Bronchial epithelial cell (primary cell): ENCODE data around the gene HS1BP3. TPM values are rescaled to one million over a fixed set of nuclear protein-coding genes. Genes with fewer than 3 reads are reported as not detected.

Experiments
- DNase-seq: peaks from one replicate; pipeline ENCODE4 v3.0.0-alpha.2; 2010; ENCODE audit warnings: low read depth
- FAIRE-seq: peaks from 2 replicates; lab custom pipeline; 2011; peaks lifted over from hg19 to GRCh38; lab: Jason Lieb, UNC
- H3K27me3 ChIP-seq: 2 replicates; pipeline ENCODE4 v1.5.1; 2011; ENCODE audit warnings: low read length; ENCODE audit not compliant: control insufficient read depth, insufficient read depth
- H3K36me3 ChIP-seq: 2 replicates; pipeline ENCODE4 v1.5.1; 2011; ENCODE audit warnings: low read length; ENCODE audit not compliant: control insufficient read depth, insufficient read depth
- H3K4me3 ChIP-seq: 2 replicates; pipeline ENCODE4 v1.5.1; 2011; ENCODE audit warnings: mild to moderate bottlenecking, low read depth, low read length, control low read depth
- total RNA-seq: library from RNA; depleted of rRNA; stranded (reverse); fragments of >200 nt; gene quantifications from 2 replicates; pipeline ENCODE4 v1.2.1, GENCODE V29; 2014
- TF ChIP-seq, protein P1 (sequence below): IDR thresholded peaks from 2 replicates; pipeline ENCODE4 v1.5.1; 2011; ENCODE audit warnings: mild to moderate bottlenecking, moderate library complexity, low read length, control low read depth, inconsistent platforms; ENCODE audit not compliant: insufficient read depth, severe bottlenecking

The HS1BP3 gene
- total RNA-seq, 1 donor from 2014 or later = 27.6 TPM

DNA sequence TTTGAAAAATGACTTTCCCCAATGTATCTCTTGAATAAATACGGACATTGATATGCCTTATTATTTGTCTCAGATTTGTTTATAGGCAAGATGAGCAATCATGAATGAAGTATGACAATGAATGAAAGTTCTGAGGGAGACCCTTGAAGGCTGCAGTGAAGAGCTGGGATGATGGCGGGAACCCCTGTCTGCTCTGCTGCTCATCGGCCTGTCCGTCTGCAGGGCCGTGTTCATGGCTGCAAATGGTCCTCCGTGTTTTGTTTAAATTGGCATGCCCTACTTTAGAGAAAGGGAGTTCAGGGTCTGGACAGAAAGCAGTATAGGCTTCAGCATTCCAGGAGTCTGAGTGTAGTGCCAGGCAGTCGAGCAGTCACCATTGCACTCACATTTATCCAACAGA lies 1.2 kb upstream of the HS1BP3 start:
- Histone ChIP-seq H3K27me3 (no peaks in the 10 kb centered on the region), H3K4me3 (no peak overlapping the region), H3K36me3 (no peaks in the 10 kb centered on the region)
- TF ChIP-seq, protein P1, sequence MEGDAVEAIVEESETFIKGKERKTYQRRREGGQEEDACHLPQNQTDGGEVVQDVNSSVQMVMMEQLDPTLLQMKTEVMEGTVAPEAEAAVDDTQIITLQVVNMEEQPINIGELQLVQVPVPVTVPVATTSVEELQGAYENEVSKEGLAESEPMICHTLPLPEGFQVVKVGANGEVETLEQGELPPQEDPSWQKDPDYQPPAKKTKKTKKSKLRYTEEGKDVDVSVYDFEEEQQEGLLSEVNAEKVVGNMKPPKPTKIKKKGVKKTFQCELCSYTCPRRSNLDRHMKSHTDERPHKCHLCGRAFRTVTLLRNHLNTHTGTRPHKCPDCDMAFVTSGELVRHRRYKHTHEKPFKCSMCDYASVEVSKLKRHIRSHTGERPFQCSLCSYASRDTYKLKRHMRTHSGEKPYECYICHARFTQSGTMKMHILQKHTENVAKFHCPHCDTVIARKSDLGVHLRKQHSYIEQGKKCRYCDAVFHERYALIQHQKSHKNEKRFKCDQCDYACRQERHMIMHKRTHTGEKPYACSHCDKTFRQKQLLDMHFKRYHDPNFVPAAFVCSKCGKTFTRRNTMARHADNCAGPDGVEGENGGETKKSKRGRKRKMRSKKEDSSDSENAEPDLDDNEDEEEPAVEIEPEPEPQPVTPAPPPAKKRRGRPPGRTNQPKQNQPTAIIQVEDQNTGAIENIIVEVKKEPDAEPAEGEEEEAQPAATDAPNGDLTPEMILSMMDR = no peak
- FAIRE-seq = no peak
- DNase-seq = no peak

DNA sequence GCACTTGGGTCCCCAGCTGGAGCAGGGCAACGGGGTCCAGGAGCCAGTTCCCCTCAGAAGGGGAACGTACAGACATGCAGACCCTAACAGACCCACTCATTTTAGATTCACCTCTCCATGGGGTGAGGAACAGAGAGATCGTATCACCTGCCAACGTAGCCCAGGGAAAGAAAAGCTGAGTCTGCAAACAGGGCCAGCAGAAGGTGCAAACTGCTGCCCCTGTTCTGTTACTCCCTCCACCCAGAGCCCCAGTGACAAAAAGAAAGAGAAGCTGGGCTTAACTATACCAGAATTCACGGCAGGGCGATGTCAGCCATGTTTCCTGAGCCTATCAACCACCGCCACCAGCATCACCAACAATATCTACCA lies 817 bp upstream of the HS1BP3 start:
- TF ChIP-seq, protein P1 = no peak
- Histone ChIP-seq H3K4me3 (no peak overlapping the region), H3K36me3 (no peaks in the 10 kb centered on the region), H3K27me3 (no peaks in the 10 kb centered on the region)
- no peak for DNase-seq
- no peak for FAIRE-seq

DNA sequence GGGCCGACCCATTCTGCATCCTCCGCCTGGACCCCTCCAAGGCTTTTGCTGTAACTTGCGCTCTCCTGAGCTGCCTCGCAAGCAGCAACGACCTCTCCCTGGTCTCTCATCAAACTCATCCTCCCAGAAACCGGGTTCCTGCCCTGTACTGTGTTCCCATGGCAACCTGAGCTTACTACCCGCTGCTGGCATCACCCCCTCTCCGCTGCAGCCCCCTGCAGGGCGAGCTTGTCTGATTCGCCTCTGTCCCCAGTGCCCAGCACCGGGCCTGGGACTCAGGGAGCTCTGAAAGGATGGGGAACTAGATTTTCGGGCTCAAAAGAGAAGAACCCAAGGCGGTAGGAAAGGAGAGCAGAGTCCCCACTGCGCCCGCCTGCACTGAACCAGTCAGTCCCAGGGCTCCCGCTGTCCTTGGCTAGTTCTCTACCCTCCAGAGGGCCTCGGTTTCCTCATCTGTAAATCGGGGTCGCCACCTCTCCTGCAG lies 463 bp downstream of the HS1BP3 start:
- H3K4me3 ChIP-seq = peak overlapping the region; percentile 73
- DNase-seq = peak; percentile 22
- FAIRE-seq = no peak
- TF ChIP-seq, protein P1 = no peak
- H3K27me3 ChIP-seq = no peaks in the 10 kb centered on the region
- no peaks in the 10 kb centered on the region for H3K36me3 ChIP-seq

DNA sequence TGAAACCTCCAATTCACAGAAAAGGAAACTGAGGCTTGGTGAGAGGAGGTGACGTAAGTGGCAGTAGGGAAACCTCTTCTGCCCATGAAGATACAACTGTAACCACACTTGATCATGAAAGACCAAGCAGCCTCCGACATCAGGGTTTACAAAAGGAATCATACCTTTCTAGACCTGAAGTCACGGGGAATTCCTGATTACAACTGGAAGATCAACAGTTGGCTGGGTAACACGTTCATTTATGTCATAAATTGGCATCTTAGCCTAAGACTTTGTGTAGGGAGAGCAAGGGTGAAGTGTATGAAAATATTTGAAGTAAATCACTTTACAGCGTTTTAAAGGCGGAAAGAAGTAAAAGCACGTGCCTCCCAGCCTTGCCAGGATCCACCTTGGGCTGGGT lies 922 bp downstream of the HS1BP3 start:
- TF ChIP-seq, protein P1 = no peak
- peak overlapping the region; percentile 73 for H3K4me3 ChIP-seq
- FAIRE-seq = no peak
- peaks cover 1% of the 10 kb centered on the region for H3K36me3 ChIP-seq
- DNase-seq = peak; percentile 56
- H3K27me3 ChIP-seq = no peaks in the 10 kb centered on the region

DNA sequence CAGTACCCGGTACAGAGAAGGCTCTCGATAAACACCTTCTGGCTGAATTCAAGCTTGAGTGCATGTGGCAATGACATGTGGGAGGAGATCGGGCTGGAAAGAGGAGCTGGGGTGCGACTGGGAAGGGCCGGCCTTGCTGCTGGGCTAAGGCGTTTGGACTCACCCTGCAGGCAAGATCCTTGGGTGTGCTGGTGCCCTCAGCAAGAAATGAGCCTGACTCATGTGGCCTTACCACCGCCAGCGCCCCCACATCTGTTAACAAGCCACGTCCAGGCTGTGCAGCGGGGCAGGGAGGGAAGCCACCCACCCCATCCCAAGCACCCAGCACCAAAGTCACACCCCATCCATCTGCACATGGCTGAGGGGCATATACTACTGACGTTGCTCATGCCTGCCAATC lies 1.3 kb downstream of the HS1BP3 start:
- TF ChIP-seq, protein P1 = no peak
- DNase-seq (peak; percentile 13), FAIRE-seq (no peak)
- H3K4me3 ChIP-seq = no peak overlapping the region
- peaks cover 1% of the 10 kb centered on the region for H3K36me3 ChIP-seq
- no peaks in the 10 kb centered on the region for H3K27me3 ChIP-seq

DNA sequence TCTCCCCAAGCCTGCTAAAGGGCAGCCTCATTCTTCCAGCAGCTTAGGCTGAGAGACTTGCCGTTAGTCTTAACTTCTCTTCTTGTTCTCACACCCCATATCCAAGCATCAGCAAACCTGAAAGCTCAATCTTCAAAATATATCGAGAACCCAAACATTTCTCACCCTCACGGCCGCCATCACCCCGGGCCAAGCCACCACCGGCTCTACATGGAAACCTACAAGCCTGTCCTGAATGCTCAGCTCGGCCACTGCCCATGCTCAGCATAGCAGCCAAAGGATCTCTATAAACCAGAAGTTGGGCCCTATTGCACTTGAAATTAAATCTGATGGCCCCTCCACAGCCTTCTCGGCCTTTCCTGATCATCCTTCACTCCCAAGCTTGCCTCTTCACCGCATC lies 2.1 kb downstream of the HS1BP3 start:
- Histone ChIP-seq H3K4me3 (no peak overlapping the region), H3K36me3 (peaks cover 1% of the 10 kb centered on the region), H3K27me3 (no peaks in the 10 kb centered on the region)
- TF ChIP-seq, protein P1 = no peak
- DNase-seq = no peak
- no peak for FAIRE-seq
